ENCODE results near the gene TUBB3.

- TF ChIP-seq CTCF (IDR thresholded peaks at IDR 0.05), result no peak
- no peak for TF ChIP-seq POLR2A (IDR thresholded peaks at IDR 0.05)
These were observed 24.8 kb upstream of the TUBB3 start for GRCh38 chr16:89898201-89898967.
